GM12892 (cell line): ENCODE measurements around the gene SLC39A2.
"Not testable (repeated sequence)": the region's sequence is repeated elsewhere in the genome, so short reads cannot be mapped to it uniquely, and the experiment has no call there.

ENCODE experiments used
- DNase-seq: peaks from one replicate; pipeline ENCODE4 v3.0.0; 2011; ENCODE audit not compliant: insufficient read length
- FAIRE-seq: peaks from 2 replicates; lab custom pipeline; 2011; peaks lifted over from hg19 to GRCh38; lab: Jason Lieb, UNC
- POLR2A ChIP-seq: IDR thresholded peaks from 2 replicates; pipeline ENCODE4 v1.6.1; 2011; ENCODE audit warnings: low read depth, low read length, control low read depth
- POLR2AphosphoS5 ChIP-seq: IDR thresholded peaks from 2 replicates; pipeline ENCODE4 v1.6.1; 2011; ENCODE audit warnings: low read depth, low read length, control low read depth
- TAF1 ChIP-seq: IDR thresholded peaks from 2 replicates; pipeline ENCODE4 v1.6.1; 2011; ENCODE audit warnings: low read depth, mild to moderate bottlenecking, control low read depth, low read length, borderline replicate concordance

Gene SLC39A2

GRCh38 chr14:20982646-20983369, 16.3 kb upstream of the SLC39A2 start:
- FAIRE-seq, result no peak

DNA sequence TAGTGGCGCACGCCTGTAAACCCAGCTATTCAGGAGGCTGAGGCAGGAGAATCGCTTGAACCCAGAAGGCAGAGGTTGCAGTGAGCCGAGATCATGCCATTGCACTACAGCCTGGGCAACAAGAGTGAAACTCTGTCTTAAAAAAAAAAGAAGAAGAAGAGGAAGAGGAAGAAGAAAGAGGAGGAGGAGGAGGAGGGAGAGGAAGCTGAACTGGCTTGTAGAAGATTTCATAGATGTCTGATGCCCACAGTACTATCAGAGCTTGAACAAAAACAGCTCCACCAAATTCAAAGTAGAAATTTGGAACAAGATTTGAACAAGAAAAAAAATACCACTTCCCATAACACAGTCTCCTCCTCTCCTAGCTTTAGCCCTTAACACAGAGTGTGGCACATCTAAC, 13.4 kb upstream of the SLC39A2 start:
- not testable (repeated sequence) for FAIRE-seq, DNase-seq

More at GRCh38 chr14:20982646-20983369, 16.3 kb upstream of the SLC39A2 start:
- TF ChIP-seq TAF1 (no peak), POLR2A (no peak), POLR2AphosphoS5 (no peak)
- DNase-seq, result no peak

DNA sequence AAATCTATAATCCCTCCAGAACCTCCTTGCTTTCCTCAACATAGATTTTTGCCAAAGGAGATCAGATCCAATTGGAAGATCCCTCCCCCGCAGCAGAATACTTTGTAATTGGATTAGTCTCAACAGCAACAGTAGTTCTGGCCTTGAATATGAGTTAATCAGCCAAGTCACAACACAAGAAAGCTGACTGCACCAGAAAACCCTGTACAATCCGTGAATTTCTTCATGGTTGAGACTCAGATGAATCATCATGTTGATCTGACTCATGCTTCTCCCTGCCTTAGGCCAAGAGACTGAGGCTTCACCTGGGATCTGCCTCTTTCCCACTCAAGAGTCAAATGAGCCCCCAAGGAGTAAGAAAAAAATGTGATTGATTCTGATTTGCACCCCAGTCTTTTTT, 12.3 kb upstream of the SLC39A2 start:
- TF ChIP-seq POLR2AphosphoS5, result no peak
- no peak for TF ChIP-seq TAF1
- TF ChIP-seq POLR2A, result no peak
- no peak for DNase-seq
- FAIRE-seq, result no peak

GRCh38 chr14:20988717-20989470, 10.2 kb upstream of the SLC39A2 start:
- DNase-seq, result no peak
- no peak for TF ChIP-seq POLR2AphosphoS5
- no peak for TF ChIP-seq TAF1
- TF ChIP-seq POLR2A, result no peak
- FAIRE-seq, result no peak

- FAIRE-seq (no peak), DNase-seq (no peak)
- TF ChIP-seq TAF1, result no peak
- TF ChIP-seq POLR2AphosphoS5, result no peak
- no peak for TF ChIP-seq POLR2A
These were observed 9.7 kb upstream of the SLC39A2 start for GRCh38 chr14:20989471-20989786.

DNA sequence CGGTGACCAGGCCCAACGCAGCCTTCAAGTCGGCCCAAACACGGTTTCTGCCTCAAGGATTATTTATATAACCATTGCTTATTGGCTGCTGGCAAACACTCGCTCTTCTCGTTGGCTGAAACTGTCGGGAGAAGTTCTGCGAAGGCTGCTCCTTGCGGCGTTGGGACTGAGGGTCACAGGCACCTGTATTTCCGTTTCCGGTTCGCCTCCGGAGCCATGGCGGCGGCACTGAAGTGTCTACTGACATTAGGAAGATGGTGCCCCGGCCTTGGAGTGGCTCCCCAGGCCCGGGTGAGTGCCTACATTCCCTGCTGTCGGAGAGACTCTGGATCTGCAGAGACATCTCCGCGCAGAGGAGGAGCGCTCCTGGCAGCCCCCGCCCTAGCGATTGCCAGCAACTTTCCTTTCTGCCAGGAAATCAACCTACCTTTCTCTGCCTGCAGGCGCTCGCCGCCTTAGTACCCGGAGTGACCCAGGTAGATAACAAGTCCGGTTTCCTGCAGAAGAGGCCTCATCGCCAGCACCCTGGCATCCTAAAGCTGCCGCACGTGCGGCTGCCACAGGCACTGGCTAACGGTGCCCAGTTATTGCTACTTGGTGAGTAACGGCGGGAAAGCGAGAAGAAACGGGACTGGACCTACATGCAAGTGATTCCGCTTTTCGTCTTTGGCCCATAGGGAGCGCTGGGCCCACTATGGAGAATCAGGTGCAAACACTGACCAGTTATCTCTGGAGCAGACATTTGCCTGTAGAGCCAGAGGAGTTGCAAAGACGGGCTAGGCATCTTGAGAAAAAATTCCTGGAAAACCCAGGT, 9.1 kb upstream of the SLC39A2 start, which contains the start of gene METTL17:
METTL17 (plus strand) TSS at position 194 of the 814 bp plus-strand sequence; CDS start at position 217, 23 bp downstream.
- peak; percentile 79 for FAIRE-seq
- DNase-seq, result peak; percentile 77
- TF ChIP-seq POLR2A (peak; percentile 90), TAF1 (peak; percentile 80), POLR2AphosphoS5 (peak; percentile 87)

DNA sequence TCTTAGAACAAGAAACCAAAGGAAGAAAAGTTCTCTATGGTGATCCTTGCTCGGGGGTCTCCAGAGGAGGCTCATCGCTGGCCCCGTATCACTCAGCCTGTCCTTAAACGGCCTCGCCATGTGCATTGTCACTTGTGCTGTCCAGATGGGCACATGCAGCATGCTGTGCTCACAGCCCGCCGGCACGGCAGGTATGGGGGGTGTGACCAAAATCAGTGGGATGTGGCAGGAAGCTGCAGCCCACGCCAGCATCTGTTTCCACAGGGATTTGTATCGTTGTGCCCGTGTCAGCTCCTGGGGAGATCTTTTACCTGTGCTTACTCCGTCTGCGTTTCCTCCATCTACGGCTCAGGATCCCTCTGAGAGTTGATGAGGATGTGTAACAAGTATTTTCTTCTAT, 2.6 kb upstream of the SLC39A2 start:
- FAIRE-seq (no peak), DNase-seq (no peak)
- TF ChIP-seq POLR2AphosphoS5 (no peak), POLR2A (no peak), TAF1 (no peak)

- no peak for DNase-seq
- TF ChIP-seq POLR2A, result no peak
- no peak for FAIRE-seq
These were observed 2.0 kb upstream of the SLC39A2 start for GRCh38 chr14:20997115-20997514.

GRCh38 chr14:20997564-20997963, 1.5 kb upstream of the SLC39A2 start:
- TF ChIP-seq POLR2AphosphoS5 (no peak), TAF1 (no peak), POLR2A (no peak)
- DNase-seq, result no peak
- no peak for FAIRE-seq

DNA sequence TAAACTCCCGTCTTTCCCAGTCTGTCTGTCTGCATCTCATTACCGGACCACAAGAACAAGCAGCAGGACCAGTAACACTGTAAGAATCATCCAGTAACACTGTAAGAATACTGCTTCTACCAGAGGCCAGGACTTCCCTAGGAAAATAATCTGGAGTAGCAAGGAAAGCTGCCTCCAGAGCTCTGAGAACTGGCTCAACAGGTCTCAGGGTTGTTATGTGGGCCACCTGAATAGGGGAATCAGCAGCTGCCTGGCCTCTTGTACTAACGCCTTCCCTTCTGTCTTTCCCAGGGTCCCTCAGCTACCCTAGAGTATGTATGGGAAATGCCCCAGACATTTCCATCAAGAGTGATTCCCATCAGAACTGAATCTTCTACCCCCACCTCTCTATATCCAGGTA, 954 bp upstream of the SLC39A2 start:
- FAIRE-seq (no peak), DNase-seq (no peak)
- TF ChIP-seq POLR2A (no peak), TAF1 (no peak), POLR2AphosphoS5 (no peak)

GRCh38 chr14:20999591-20999990, 498 bp downstream of the SLC39A2 start:
- no peak for FAIRE-seq
- TF ChIP-seq POLR2A, result no peak
- TF ChIP-seq TAF1, result no peak
- TF ChIP-seq POLR2AphosphoS5, result no peak
- no peak for DNase-seq

DNA sequence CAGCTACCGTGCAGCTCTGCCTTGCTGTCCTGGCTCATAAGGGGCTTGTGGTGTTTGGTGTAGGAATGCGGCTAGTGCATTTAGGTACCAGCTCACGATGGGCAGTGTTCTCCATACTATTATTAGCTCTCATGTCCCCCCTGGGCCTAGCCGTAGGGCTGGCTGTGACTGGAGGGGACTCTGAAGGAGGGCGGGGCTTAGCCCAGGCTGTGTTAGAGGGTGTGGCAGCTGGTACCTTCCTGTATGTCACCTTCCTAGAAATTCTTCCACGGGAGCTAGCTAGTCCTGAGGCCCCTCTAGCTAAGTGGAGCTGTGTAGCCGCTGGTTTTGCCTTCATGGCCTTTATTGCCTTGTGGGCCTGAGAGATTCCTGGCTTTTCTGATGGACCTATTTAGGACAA, 2.1 kb downstream of the SLC39A2 start:
- FAIRE-seq, result no peak
- DNase-seq, result no peak

More for the DNA sequence above, 2.1 kb downstream of the SLC39A2 start:
- no peak for TF ChIP-seq POLR2A
